ENCODE data around the gene IL1RN. TPM values are rescaled to one million over a fixed set of nuclear protein-coding genes. Genes with fewer than 3 reads are reported as not detected.

Gene IL1RN
- total and polyA plus RNA-seq, 2 of the 13 experiments (the other 11 are each of a cell fraction or from before 2014, with no cell fraction given) = 21.2 to 101 TPM

- TF ChIP-seq SKIL (CRISPR knock-in tag; IDR thresholded peaks at IDR 0.05; ENCODE audit: borderline replicate concordance) = no peak
- TF ChIP-seq ZNF230 (CRISPR knock-in tag; IDR thresholded peaks at IDR 0.05) = no peak
- no peak for TF ChIP-seq CEBPB (IDR thresholded peaks at IDR 0.05; ENCODE audit: borderline replicate concordance, low read depth, low read length)
- no peak for TF ChIP-seq HNF1A (IDR thresholded peaks at IDR 0.05; ENCODE audit: low read depth)
- no peak for TF ChIP-seq HNF1A (CRISPR knock-in tag; IDR thresholded peaks at IDR 0.05; ENCODE audit: borderline replicate concordance)
- no peak for TF ChIP-seq TRAFD1 (CRISPR knock-in tag; IDR thresholded peaks at IDR 0.05; ENCODE audit: borderline replicate concordance)
- peak in 1 of 2 experiments; percentile 68; a peak in 2 of 4 replicates for TF ChIP-seq HMGXB4 (CRISPR knock-in tag; IDR thresholded peaks at IDR 0.05; ENCODE audit: borderline replicate concordance in 1 of 2, low read depth in 1 of 2)
- no peak for TF ChIP-seq ZBTB44 (CRISPR knock-in tag; IDR thresholded peaks at IDR 0.05)
- TF ChIP-seq ZNF747 (CRISPR knock-in tag; IDR thresholded peaks at IDR 0.05; ENCODE audit: borderline replicate concordance) = no peak
- no peak for TF ChIP-seq AGO2 (optimal IDR thresholded peaks at IDR 0.05; ENCODE audit: low read depth, low read length)
- TF ChIP-seq HMG20B (CRISPR knock-in tag; conservative IDR thresholded peaks at IDR 0.05) = no peak
- TF ChIP-seq EEA1 (CRISPR knock-in tag; IDR thresholded peaks at IDR 0.05; ENCODE audit: borderline replicate concordance) = no peak
These were observed 11.3 kb downstream of the IL1RN start (continued) for GRCh38 chr2:113138428-113139322.
